Esophagus squamous epithelium (tissue), 5 donors: ENCODE results near the gene TAOK2. TPM values are rescaled to one million over a fixed set of nuclear protein-coding genes. Genes with fewer than 3 reads are reported as not detected.

ENCODE experiments used
- DNase-seq: peaks from one replicate; lab custom pipeline; 2025; lab: John Stamatoyannopoulos, UW
- H3K27ac ChIP-seq, 4 donors: fragments of 200-600 bp; sonication (generic); one replicate each; pipeline ENCODE4 v1.5.1; 2016 to 2019; ENCODE audit warnings: mild to moderate bottlenecking in 1 of 4
- H3K27me3 ChIP-seq, 4 donors: fragments of 200-600 bp; sonication (generic); 1 replicate in 3 of 4; 2 replicates in 1 of 4; pipeline versions ENCODE4 v1.5.1 to v1.6.0; 2017 to 2021; ENCODE audit warnings: antibody characterized with exemption in 1 of 4
- H3K36me3 ChIP-seq, 3 donors: fragments of 200-600 bp; sonication (generic); one replicate each; pipeline ENCODE4 v1.5.1; 2016 to 2019
- H3K4me1 ChIP-seq, 3 donors: fragments of 200-600 bp; sonication (generic); one replicate each; pipeline ENCODE4 v1.5.1; 2017 to 2019
- H3K4me3 ChIP-seq, 4 donors: fragments of 200-600 bp; sonication (generic); 1 replicate in 3 of 4; 2 replicates in 1 of 4; pipeline ENCODE4 v1.5.1; 2016 to 2019; ENCODE audit warnings: mild to moderate bottlenecking in 2 of 4, moderate library complexity in 1 of 4
- H3K9me3 ChIP-seq, 3 donors: fragments of 200-600 bp; sonication (generic); one replicate each; pipeline ENCODE4 v1.5.1; 2016 to 2019
- CTCF ChIP-seq, 6 experiments: fragments of 450-650 bp in 4 of 6; fragments of 200-600 bp in 2 of 6; sonication (generic) in 2 of 6; IDR thresholded peaks; one replicate each; pipeline ENCODE4 v1.5.1; 2016 to 2019; ENCODE audit warnings: antibody characterized with exemption in 6 of 6, mild to moderate bottlenecking in 4 of 6, moderate library complexity in 4 of 6
- POLR2A ChIP-seq, 4 donors: fragments of 450-650 bp; IDR thresholded peaks; one replicate each; pipeline ENCODE4 v1.6.1; 2017; ENCODE audit warnings: antibody characterized with exemption in 4 of 4, mild to moderate bottlenecking in 4 of 4, moderate library complexity in 3 of 4
- WGBS, 2 donors: methylation state at CpG; one replicate each; pipeline ENCODE4 v1.1.5; 2018; 5-methylcytosine and 5-hydroxymethylcytosine counted together
- intact Hi-C: fragments of 100-400 bp; cut with DNase I; formaldehyde crosslinking; loops from one replicate; pipeline ENCODE4 v1.15.0; 2022
- total RNA-seq, 4 donors: library from RNA; depleted of rRNA; stranded (reverse); fragments of >200 nt; gene quantifications; one replicate each; pipeline ENCODE4 v1.1.0, GENCODE V29; 2016
- donor health status: DM: yes; HTN: yes; CAD: no.

Gene TAOK2
- total RNA-seq, 4 donors from 2014 or later, result 26.8 to 33.7 (median 30.4) TPM

GRCh38 chr16:29978564-29979270 is 5.0 kb downstream of the TAOK2 start:
- no peaks in the 10 kb centered on the region for H3K27me3 ChIP-seq
- intact Hi-C loops, result no loop called here
- H3K4me3 ChIP-seq, result no peak overlapping the region
- H3K4me1 ChIP-seq, result peaks cover 12 to 51% (median 23%) of the 10 kb centered on the region in 3 donors
- TF ChIP-seq CTCF (IDR thresholded peaks at IDR 0.05), result no peak
- TF ChIP-seq POLR2A (IDR thresholded peaks at IDR 0.05), result no peak
- peak overlapping the region in 2 of 4 donors; percentile 1 to 76 for H3K27ac ChIP-seq
- peaks cover 43 to 63% (median 55%) of the 10 kb centered on the region in 3 donors for H3K36me3 ChIP-seq
- no peak for DNase-seq
- 89 to 95% methylated on average over 5 to 8 of the region's 9 CpGs for WGBS, 2 donors
- H3K9me3 ChIP-seq, result no peaks in the 10 kb centered on the region

GRCh38 chr16:29982560-29983419 is 9.1 kb downstream of the TAOK2 start:
- H3K4me1 ChIP-seq, result peaks cover 0 to 12% (median 0%) of the 10 kb centered on the region in 3 donors
- no peaks in the 10 kb centered on the region for H3K27me3 ChIP-seq
- H3K9me3 ChIP-seq, result no peaks in the 10 kb centered on the region
- no peak overlapping the region for H3K27ac ChIP-seq
- peaks cover 74 to 100% (median 93%) of the 10 kb centered on the region in 3 donors for H3K36me3 ChIP-seq
- no peak overlapping the region for H3K4me3 ChIP-seq
- intact Hi-C loops, result no loop called here
- 78 to 84% methylated on average over 12 to 16 of the region's 24 CpGs for WGBS, 2 donors
- no peak for DNase-seq
- TF ChIP-seq POLR2A (IDR thresholded peaks at IDR 0.05) (no peak), CTCF (IDR thresholded peaks at IDR 0.05) (no peak)

- Histone ChIP-seq H3K27me3 (no peaks in the 10 kb centered on the region), H3K9me3 (no peaks in the 10 kb centered on the region), H3K4me3 (no peak overlapping the region), H3K4me1 (peaks cover 0 to 4% (median 0%) of the 10 kb centered on the region in 3 donors), H3K36me3 (peaks cover 75 to 100% (median 93%) of the 10 kb centered on the region in 3 donors), H3K27ac (no peak overlapping the region)
- intact Hi-C loops, result no loop called here
- no peak for DNase-seq
- no peak for TF ChIP-seq POLR2A (IDR thresholded peaks at IDR 0.05)
- TF ChIP-seq CTCF (IDR thresholded peaks at IDR 0.05), result no peak
- 86 to 88% methylated on average over 11 of the region's 12 CpGs for WGBS, 2 donors
Measured at GRCh38 chr16:29983420-29984136, 9.9 kb downstream of the TAOK2 start.

- H3K4me3 ChIP-seq, result no peak overlapping the region
- intact Hi-C loops, result no loop called here
- no peaks in the 10 kb centered on the region for H3K4me1 ChIP-seq
- no peak overlapping the region for H3K27ac ChIP-seq
- 81 to 87% methylated on average over 5 to 6 of the region's 6 CpGs for WGBS, 2 donors
- no peak for TF ChIP-seq POLR2A (IDR thresholded peaks at IDR 0.05)
- DNase-seq, result no peak
- no peaks in the 10 kb centered on the region for H3K27me3 ChIP-seq
- no peaks in the 10 kb centered on the region for H3K9me3 ChIP-seq
- peaks cover 71 to 100% (median 91%) of the 10 kb centered on the region in 3 donors for H3K36me3 ChIP-seq
Measured at GRCh38 chr16:29984137-29984763, 10.6 kb downstream of the TAOK2 start.

GRCh38 chr16:29984764-29985147 is 11.1 kb downstream of the TAOK2 start:
- TF ChIP-seq POLR2A (IDR thresholded peaks at IDR 0.05), result no peak
- Histone ChIP-seq H3K27me3 (no peaks in the 10 kb centered on the region), H3K4me3 (no peak overlapping the region), H3K36me3 (peaks cover 66 to 100% (median 89%) of the 10 kb centered on the region in 3 donors), H3K4me1 (no peaks in the 10 kb centered on the region), H3K9me3 (no peaks in the 10 kb centered on the region), H3K27ac (no peak overlapping the region)
- intact Hi-C loops, result no loop called here
- 85 to 94% methylated on average over 5 of the region's 5 CpGs for WGBS, 2 donors
- DNase-seq, result no peak
